GM10847 (cell line): ENCODE results near the gene KLHDC8A.

ENCODE experiments used
- POLR2A ChIP-seq: IDR thresholded peaks from 2 replicates; pipeline ENCODE4 v1.6.1; 2011; ENCODE audit not compliant: insufficient read length; ENCODE audit errors: extremely low read depth

Gene KLHDC8A

DNA sequence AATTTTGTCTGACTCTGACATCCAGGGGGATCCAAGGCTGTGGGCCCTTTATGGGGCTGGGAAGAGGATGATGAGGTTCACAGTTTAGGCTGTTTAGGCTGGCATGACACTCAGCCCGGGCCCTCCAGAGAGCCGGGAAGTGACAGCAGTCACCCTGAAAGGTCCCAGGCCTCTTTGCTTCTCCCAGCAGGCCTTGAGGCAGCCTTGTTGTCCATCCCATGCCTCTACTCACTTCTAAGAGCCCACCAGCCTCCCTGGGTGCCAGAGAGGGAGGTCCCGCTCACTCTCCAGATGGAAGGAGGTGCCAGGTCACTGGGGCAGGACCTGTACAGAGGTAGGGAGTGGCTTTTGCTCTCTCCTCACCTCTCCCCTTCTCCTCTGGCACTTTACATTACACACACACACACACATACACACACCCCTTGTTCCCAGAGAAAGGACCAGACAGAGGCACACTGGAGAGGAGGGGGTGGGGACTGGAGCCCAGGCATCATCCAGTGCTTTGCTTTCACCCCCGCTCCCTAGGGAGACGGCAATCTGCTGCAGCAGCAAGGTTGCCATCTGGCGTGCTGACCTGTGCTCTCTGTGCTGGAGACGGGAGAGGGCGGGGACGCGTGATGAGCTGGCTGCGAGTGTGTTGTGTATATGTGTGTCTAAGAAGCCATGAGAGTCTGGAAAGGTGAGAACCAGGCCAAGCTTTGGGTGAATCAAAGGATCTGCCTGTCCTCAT lies 4.6 kb downstream of the KLHDC8A start:
- TF ChIP-seq POLR2A, result no peak

DNA sequence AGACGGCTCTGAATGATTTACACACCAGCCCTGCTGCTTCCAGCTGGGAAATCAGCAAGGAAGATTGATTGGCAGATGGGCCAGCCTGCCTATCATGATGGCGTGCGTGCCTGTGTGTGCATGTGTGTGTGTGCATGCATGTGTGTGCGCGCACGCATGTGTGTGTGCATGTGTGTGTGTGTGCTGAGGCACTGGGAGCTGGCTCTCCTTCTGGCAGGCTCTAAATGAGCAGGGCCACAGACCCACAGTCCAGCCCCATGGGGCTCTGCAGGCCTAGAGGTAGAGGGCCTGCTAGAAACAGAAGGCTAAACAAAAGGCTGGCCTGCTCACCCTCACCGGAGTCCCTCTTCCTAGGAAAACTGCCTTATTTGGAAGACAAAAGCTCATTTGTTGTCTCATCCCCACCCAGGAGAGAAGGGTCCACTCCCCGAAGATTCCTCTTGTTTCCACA lies 6.0 kb downstream of the KLHDC8A start:
- TF ChIP-seq POLR2A, result no peak

DNA sequence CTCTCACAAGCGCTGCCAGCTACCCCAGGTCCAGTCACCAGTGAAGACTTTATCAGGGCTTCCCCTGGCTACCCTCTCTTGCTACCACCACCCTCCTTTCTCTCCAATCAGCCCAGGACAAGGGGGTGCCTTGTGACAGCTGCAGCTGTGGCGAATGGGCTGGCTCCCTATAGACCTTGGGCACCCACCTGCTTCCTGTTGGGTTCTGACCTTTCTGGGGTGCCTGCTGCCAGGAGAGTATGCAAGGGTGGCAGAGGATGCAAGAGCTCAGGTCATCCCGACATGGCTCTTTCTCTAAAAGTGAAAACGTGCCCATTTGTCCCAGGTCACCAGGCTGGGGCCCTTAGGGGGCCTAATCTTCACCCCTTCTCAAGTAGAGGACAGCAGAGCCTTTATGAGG lies 6.6 kb downstream of the KLHDC8A start:
- no peak for TF ChIP-seq POLR2A

DNA sequence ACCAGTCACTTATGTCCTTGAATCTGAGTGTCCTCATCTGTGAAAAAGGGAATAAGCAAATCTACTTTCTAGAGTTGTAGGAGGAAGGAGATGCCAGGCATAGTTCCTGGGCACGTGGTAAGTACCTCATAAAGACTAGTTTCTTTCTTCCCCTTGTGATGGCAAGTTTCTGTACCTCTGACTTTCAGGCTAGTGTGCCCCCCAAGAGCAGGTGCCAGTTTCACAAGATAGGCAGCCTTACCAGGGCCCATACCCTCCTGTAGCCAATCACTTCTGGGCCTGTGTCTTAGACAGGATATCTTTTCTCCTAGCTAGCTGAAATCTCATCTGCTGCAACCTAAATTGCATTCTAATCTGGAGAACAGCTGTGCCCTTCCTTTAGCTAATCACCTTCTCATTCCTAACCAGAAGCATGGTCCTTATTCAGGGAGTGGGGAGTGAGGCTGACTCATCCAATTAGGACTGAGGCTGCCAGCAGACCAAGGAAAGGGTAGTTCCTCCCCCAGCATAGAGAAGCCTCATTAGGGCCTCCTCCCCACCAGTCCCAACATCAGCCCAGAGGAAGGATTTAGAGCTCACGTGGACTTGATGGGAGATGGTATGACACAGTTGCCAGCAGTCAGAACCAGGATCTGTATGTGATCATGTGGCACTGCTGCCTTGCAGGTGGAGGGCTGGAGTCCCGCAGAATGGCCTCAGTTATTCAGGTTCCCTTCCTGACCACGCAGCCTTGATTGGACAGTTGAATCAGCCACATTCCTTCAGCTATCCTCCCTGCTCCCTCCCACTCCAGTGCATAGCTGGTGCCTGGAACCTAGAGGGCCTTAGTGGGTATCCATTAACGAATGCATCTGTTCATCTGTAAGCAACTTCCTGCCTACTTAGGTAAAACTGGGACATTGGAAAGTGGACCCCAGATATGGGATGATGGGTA lies 7.9 kb downstream of the KLHDC8A start:
- TF ChIP-seq POLR2A, result no peak

DNA sequence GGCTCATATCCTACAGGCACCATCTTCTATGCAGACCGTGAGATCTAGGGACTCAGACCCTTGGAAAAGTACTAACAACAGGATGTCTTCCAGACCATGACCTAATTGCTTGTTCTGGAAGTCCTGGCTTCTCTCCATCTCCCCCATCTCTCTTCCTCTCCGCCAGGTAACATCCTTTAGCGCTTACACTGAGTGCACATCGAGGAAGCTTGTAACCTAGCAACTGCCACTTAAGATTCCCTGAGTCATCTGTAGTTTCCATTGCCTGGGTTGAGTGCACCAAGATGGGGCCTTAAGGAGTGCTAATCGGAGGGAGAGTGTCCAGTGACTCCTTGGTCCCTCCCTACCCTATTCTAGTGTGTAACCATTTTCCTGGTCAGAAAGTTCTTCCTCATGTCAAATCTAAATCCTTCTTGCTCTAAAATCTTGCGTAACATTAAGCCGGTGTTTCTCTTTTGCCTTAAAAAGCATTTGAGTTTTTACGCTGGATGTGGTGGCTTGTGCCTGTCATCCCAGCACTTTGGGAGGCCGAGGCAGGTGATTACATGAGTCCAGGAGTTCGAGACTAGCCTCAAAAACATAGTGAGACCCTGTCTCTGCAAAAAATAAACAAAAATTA lies 9.7 kb downstream of the KLHDC8A start:
- no peak for TF ChIP-seq POLR2A

DNA sequence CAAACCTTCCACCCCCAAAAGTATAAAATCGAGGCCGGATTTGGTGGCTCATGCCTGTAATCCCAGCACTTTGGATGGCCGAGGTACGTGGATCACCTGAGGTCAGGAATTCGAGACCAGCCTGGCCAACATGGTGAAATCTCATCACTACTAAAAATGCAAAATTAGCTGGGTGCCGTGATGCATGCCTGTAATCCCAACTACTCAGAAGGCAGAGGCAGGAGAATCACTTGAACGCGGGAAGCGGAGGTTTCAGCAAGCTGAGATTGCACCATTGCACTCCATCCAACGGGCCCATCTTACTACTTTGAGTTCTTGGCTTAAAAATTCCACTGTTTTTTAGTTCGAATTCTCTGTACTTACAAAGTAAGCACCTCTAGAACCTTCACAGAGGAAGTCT lies 11.0 kb downstream of the KLHDC8A start:
- TF ChIP-seq POLR2A, result no peak

DNA sequence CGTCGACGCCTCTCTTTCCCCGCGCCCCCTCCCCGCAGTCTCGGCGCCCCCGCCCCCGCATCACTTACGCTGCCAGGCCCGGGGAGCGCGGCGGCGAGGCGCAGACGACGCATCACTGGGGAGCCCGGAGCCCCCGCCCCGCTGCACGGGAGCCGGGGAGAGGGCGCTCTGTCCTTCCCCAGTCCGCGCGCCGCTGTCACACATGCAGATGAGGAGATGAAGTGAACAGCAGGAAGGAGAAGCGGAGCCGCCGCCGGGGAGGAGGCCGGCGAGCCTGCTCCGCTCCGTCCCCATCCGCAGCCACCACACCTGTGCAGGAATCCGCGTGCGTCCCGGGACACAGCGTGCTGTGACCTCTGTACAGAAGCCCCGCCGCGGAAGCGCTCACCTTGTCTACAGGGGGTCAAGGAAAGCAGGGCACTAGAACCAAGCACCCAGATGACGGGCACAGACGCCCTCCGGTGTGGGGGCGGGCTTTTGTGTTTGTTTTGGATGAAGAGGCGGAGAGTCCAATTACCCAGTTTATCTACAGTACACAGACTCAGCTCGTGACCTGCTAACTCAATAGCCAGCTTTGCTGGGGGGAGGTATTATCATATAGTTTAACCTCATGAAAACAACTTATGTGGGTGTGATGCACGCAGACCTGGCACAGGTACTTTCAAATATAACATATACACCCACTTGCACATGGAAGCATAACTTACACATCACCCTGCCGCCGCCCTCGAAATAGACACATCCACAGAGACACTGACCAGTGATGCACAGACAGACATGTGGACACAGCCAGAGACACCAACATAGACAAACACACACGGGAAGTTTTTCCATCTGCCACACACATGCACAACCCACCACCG lies 12.4 kb downstream of the KLHDC8A start:
- no peak for TF ChIP-seq POLR2A

DNA sequence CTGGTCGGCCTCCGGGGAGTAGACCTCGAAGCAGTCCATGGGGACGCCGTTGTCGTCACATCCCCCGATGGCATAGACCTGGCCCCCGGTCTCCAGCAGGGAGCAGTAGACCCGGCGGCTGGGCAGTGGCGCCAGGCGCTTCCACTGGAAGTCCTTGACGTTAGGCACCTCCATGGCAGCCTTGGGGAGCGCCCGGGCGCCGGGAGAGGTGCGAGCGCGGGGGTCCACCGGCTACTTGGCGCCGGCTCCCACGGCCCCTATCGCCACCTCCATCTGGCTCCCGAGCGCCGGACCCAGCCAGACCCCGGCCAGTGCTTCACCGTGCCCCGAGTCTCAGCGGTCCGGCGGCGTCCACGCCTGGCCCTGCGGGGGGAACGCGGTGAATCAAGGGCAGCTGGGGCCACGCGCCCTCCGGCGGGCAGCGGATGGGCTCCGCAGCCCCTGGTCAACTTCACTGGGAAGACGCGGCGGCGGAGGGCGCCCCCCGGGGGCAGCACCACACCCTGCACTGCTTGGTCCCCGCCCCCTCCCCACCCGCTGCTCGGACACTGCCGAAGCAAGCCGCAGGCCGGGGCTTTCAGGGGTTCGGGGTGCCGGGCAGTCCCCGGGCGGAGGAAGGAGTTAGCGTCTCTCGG lies 13.2 kb downstream of the KLHDC8A start:
- no peak for TF ChIP-seq POLR2A

DNA sequence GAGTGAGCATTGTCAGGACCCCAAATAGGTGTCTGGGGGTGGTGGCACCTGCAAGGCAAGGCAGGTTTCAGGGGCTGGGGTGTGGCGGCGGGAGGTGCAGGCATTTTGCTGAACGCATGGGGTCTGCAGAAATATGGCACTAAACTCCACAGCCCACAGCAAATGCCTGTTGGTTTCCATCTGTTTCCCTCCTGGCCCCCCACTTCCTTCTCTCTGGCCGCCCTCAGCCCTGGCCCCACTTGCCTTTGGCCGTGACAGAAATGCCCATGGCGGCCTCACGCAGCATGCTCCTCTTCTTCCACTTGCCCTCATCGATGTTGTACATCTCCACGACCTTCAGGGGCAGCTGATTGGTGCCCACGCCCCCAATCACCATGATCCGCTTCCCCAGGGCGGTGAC lies 13.7 kb downstream of the KLHDC8A start:
- TF ChIP-seq POLR2A, result no peak

DNA sequence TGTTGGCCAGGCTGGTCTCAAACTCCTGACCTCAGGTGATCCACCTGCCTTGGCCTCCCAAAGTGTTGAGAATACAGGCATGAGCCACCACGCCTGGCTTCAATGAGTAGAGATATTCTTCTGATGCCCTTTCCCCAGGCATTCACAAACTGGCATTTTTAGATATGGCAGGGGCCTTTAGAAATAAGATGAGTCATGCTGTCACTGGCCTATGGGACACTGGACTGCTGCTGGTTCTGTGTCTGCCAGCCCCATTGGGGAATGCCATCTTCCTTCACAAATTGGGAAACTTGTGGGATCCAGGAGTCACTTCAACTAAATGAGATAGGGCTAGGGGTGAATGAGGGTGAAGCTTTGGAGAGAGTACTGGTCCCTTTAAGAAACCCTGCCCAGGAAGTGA lies 16.0 kb downstream of the KLHDC8A start:
- TF ChIP-seq POLR2A, result no peak

DNA sequence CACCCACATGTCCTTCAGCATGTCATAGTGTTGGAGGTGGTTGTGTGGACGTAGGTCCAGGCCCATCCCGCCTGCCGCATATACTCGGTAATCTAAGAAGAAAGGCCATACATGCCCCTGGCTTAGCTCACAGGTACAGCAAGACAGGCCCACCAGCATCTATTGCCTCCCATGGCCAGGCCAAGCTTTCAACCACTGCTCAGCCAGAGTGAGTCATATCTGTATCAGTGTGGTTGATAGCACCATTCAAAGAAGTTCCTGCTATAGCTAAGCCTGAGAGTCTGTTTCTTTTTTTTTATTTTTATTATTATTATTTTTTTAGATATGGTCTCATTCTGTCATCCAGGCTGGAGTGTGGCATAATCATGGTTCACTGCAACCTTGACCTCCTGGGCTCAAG lies 17.0 kb downstream of the KLHDC8A start:
- TF ChIP-seq POLR2A, result no peak

DNA sequence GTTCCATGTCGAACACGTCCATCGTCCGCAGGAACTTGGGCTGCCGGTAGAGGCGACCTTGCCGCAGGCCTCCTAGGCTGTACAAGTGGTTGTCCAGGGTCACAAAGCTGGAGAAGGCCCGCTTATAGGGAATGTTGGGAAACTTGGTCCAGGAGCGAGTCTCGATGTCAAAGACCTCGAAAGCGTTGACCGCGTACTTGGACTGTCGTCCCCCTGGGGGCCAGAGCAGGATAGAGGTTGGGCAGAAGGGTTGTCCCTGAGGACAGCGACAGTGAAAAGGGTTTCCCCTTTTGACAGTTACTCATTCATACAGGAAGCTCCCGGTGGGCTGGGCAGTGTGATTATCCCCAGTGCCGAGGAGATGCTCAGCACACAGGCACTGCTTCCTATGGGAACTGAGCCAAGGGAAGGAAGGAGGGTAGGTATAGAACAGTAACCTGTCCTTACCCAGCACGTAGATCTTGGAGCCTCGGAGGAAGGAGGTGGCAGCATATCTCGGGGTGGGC lies 17.5 kb downstream of the KLHDC8A start:
- TF ChIP-seq POLR2A, result no peak

DNA sequence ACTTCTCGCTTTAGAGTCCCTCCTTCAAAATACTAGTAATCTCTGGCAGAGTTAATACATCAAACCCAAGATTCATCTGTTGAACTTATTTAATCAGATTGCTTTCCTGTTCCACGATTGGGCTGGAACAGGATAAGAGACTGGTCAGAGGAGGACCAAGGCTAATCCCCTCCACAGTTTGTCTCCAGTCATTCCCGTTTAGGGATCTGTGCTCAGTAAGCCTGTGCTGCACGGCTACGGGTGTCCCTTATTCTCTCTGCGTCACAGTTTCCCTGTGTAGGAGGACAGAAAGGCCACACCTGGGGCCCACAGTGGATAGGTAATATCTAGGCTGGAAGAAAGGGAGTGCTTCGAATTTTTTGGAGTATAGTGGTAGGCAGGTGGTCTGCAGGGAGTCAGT lies 18.7 kb downstream of the KLHDC8A start:
- no peak for TF ChIP-seq POLR2A

DNA sequence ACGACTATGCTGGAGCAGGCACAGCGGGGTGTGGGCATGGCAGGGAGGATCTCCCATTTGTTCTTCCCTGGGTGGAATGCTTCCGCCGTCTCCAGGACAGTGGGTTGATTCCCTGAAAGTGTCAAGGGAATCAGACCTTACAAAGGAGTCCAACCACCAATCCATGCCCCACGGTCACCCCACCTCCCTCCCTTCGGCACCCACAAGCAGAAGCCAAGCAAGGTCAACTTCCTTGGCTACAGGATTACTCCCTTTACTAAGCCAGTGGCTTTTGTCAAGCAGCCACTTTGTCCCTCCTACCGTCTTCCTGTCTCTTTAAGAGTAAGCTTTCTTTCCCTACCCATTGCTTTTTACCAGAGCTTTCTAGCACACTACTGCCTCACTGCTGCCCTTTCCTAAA lies 19.2 kb downstream of the KLHDC8A start:
- TF ChIP-seq POLR2A, result no peak
